Kidney epithelial cell (primary cell): Measurements from ENCODE around the gene CCDC73. TPM values are rescaled to one million over a fixed set of nuclear protein-coding genes. Genes with fewer than 3 reads are reported as not detected.

Source experiments
- DNase-seq: peaks from one replicate; pipeline ENCODE4 v3.0.0-alpha.2; 2010; ENCODE audit warnings: low read depth
- H3K27me3 ChIP-seq: 2 replicates; pipeline ENCODE4 v1.6.0; 2011; ENCODE audit warnings: low read length; ENCODE audit not compliant: control insufficient read depth, insufficient read depth
- H3K36me3 ChIP-seq: 2 replicates; pipeline ENCODE4 v1.5.1; 2011; ENCODE audit warnings: low read length; ENCODE audit not compliant: control insufficient read depth, insufficient read depth
- H3K4me3 ChIP-seq: 2 replicates; pipeline ENCODE4 v1.5.1; 2011; ENCODE audit warnings: low read depth, mild to moderate bottlenecking, control low read depth, low read length
- total RNA-seq: library from RNA; depleted of rRNA; stranded (reverse); fragments of >200 nt; gene quantifications from 2 replicates; pipeline ENCODE4 v1.2.3, GENCODE V29; 2015
- TF ChIP-seq, protein P1 (sequence below): IDR thresholded peaks from 2 replicates; pipeline ENCODE4 v1.5.1; 2011; ENCODE audit warnings: mild to moderate bottlenecking, moderate library complexity, low read length, control low read depth, inconsistent platforms; ENCODE audit not compliant: insufficient read depth, poor library complexity, severe bottlenecking

CCDC73 gene
- total RNA-seq, 1 donor from 2014 or later, result not detected

DNA sequence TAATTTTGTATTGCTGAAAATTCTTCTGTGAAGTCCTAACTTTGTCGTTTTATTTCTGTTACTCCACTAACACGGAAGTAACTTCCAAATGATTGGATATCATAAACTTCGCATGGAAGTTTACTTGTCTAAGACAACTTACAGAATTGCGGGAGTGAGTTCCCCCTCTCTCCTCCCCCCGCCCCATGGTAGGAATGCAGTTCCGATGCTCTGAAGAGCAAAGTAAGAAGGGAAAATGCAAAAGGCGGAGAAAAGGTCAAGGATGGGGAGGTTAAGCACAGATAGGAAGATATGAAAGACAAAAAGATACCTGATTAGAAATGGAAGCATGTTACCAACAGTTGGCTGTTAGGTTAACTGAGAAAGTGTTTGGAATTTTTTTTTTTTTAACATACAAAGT is 209.5 kb downstream of the CCDC73 start:
- TF ChIP-seq, protein P1, sequence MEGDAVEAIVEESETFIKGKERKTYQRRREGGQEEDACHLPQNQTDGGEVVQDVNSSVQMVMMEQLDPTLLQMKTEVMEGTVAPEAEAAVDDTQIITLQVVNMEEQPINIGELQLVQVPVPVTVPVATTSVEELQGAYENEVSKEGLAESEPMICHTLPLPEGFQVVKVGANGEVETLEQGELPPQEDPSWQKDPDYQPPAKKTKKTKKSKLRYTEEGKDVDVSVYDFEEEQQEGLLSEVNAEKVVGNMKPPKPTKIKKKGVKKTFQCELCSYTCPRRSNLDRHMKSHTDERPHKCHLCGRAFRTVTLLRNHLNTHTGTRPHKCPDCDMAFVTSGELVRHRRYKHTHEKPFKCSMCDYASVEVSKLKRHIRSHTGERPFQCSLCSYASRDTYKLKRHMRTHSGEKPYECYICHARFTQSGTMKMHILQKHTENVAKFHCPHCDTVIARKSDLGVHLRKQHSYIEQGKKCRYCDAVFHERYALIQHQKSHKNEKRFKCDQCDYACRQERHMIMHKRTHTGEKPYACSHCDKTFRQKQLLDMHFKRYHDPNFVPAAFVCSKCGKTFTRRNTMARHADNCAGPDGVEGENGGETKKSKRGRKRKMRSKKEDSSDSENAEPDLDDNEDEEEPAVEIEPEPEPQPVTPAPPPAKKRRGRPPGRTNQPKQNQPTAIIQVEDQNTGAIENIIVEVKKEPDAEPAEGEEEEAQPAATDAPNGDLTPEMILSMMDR, result no peak
- no peak for DNase-seq
- H3K36me3 ChIP-seq, result no peaks in the 10 kb centered on the region
- H3K4me3 ChIP-seq, result peak overlapping the region; percentile 97
- H3K27me3 ChIP-seq, result no peaks in the 10 kb centered on the region

DNA sequence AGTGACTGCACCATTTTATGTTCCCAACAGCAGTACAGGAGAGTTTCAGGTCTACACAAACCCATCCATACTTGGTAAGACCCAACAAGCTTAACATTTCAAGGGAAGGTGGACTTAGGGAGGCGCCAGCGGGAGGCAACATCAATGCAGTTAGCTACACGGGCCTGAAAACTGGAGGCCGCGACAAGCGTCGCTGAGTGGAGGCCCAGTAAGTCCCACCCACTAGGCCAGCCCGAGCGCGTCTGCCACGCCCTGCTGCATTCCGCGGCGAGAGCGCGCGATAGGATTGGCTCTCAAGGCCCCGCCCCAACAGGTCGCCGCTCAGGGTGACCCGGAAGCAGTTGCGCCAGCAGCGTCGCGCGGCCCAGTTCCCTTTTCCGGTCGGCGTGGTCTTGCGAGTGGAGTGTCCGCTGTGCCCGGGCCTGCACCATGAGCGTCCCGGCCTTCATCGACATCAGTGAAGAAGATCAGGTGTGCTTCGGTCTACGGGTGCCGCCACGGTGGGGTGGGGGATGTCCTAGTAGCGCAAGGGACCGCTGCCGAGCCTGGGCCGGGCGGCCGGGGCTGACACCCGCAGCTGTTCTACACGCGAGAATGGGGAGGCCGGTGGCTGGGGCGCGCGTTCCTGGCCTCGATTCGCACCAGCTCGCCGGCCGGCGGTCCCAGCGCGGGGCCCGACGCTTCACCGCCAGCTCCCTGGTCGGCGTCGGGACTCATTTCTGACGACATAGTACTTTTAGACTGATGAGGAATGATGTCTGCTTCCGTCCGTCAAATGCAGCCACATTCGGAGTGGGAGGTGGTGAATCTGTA is 210.8 kb downstream of the CCDC73 start, which contains the start of gene EIF3M:
Gene EIF3M, plus strand, starts transcription at position 373 of the 813 bp plus-strand sequence. Its CDS starts 57 bp downstream, at position 430.
- no peaks in the 10 kb centered on the region for H3K36me3 ChIP-seq
- DNase-seq, result peak; percentile 83

DNA sequence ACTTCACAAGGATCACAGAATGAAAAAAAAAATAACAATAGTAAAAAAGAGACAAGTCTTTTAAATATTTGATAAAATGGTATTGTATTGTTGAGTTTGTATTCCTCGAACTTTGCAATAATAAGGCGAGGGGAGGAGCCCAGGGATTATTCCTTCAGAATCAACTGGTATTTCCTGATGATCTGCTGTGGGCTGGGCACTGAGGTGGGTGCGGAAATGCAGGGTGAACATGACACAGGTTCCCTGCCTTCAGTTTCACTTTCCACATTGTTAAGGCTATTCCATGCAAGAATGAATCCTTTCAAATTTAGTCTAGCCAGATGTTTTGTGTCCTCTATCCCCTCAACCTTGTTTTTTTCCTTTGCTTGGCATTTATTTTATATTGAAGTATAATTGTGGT is 212.9 kb downstream of the CCDC73 start:
- H3K36me3 ChIP-seq, result no peaks in the 10 kb centered on the region
- TF ChIP-seq, protein P1, result no peak
- no peak overlapping the region for H3K4me3 ChIP-seq
- DNase-seq, result no peak
- H3K27me3 ChIP-seq, result no peaks in the 10 kb centered on the region

More for the DNA sequence above, 210.8 kb downstream of the CCDC73 start, which contains the start of gene EIF3M:
- TF ChIP-seq, protein P1, result no peak
- Histone ChIP-seq H3K27me3 (no peaks in the 10 kb centered on the region), H3K4me3 (peak within 1 kb of the TSS; percentile 97)

DNA sequence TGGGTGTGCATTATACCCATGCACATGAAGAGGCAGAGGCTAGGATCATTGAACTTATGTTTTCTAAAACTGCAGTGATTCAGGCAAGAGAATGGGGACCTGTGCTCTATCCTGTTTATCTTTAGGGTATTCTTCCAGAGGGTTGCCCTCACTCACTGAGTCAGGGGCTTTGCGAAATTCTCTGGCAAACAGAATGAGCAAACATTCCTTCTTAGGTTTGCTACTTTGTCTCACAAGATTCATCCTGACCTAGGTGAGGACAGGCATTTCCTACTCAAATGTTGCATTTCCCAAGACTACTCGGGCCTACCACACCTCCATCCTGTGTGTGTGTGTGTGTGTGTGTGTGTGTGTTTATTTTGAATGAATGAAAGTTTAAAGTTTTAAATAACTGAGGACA is 213.5 kb downstream of the CCDC73 start:
- Histone ChIP-seq H3K4me3 (no peak overlapping the region), H3K27me3 (no peaks in the 10 kb centered on the region), H3K36me3 (no peaks in the 10 kb centered on the region)
- TF ChIP-seq, protein P1, result no peak
- DNase-seq, result no peak

DNA sequence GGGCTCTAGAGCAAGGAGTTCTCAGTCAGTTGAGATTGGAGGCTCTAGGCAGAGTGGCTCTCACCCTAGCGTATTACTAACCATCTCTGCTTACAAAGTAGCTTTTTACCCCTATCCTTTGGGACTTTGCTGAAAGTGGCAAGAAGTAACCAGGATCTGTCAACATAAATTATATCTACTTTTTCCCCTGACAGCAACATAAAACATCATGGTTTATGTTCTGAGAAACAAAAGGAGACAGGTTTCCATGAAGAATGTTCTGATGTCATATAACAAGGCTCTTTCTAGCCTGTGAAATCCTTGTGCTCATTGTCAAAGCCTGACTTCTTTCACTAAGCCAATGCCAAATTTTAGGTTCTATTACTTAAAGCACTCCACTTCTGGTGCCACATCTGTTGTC is 218.0 kb downstream of the CCDC73 start:
- no peaks in the 10 kb centered on the region for H3K36me3 ChIP-seq
- H3K4me3 ChIP-seq, result no peak overlapping the region
- DNase-seq, result no peak
- H3K27me3 ChIP-seq, result no peaks in the 10 kb centered on the region
- TF ChIP-seq, protein P1, result no peak
